ENCODE results near the gene DOK5.

DOK5 gene

GRCh38 chr20:54657268-54657826, 182.0 kb downstream of the DOK5 start:
- H3K4me3 ChIP-seq (ENCODE audit: low read length): no peak overlapping the region
- no peak overlapping the region for H3K9ac ChIP-seq (ENCODE audit: low read depth, low read length)
- no peaks in the 10 kb centered on the region for H3K36me3 ChIP-seq (ENCODE audit: insufficient read depth, low read length)
- no peaks in the 10 kb centered on the region for H3K9me3 ChIP-seq (replicated peaks; ENCODE audit: low read length)
- no peaks in the 10 kb centered on the region for H3K27me3 ChIP-seq (ENCODE audit: control insufficient read depth, insufficient read depth, low read length)
- H3K4me1 ChIP-seq (ENCODE audit: control insufficient read depth, insufficient read depth, low read length): no peaks in the 10 kb centered on the region
- no peak overlapping the region for H3K4me2 ChIP-seq (ENCODE audit: low read length)

DNA sequence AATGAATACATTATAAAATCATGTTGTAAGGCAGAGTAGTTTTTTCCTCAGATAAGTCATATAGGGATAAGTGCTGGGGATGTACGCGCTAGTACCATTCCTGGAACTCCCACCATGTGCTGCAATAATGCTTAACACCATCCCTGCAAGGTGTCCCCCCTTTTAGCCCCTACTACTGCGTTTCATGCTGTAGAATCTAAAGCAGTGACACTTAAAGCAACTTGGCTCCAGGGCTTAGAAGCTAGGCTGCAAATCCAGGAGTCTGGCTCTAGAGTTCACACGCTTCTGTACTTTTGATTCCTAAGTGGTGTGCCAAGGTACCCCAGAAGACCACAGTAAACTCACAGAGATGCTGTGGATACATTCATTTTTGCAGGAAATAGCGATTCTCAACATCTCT, 183.1 kb downstream of the DOK5 start:
- Histone ChIP-seq H3K9ac (ENCODE audit: low read depth, low read length) (no peak overlapping the region), H3K4me3 (ENCODE audit: low read length) (no peak overlapping the region), H3K27me3 (ENCODE audit: control insufficient read depth, insufficient read depth, low read length) (no peaks in the 10 kb centered on the region), H3K4me1 (ENCODE audit: control insufficient read depth, insufficient read depth, low read length) (no peaks in the 10 kb centered on the region), H3K4me2 (ENCODE audit: low read length) (no peak overlapping the region), H3K9me3 (replicated peaks; ENCODE audit: low read length) (no peaks in the 10 kb centered on the region), H3K36me3 (ENCODE audit: insufficient read depth, low read length) (no peaks in the 10 kb centered on the region)

DNA sequence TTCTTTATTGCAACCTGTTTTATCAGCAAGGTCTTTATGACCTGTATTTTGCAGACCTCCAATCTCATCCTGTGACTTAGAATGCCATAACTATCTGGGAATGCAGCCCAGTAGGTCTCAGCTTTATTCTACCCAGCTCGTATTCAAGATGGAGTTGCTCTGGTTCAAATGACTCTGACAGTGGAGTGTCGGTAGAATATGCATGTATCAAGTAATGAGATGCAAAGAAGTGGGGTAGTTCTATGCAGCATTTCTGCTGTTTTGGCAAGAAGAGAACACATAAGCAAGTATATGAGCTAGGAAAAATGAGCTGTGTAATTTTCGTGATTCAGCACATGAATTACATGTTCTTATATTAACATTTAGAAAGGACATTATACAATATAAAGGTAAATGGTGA, 185.9 kb downstream of the DOK5 start:
- H3K4me3 ChIP-seq (ENCODE audit: low read length): no peak overlapping the region
- no peaks in the 10 kb centered on the region for H3K4me1 ChIP-seq (ENCODE audit: control insufficient read depth, insufficient read depth, low read length)
- H3K9ac ChIP-seq (ENCODE audit: low read depth, low read length): no peak overlapping the region
- no peaks in the 10 kb centered on the region for H3K27me3 ChIP-seq (ENCODE audit: control insufficient read depth, insufficient read depth, low read length)
- H3K9me3 ChIP-seq (replicated peaks; ENCODE audit: low read length): no peaks in the 10 kb centered on the region
- no peak overlapping the region for H3K4me2 ChIP-seq (ENCODE audit: low read length)
- no peaks in the 10 kb centered on the region for H3K36me3 ChIP-seq (ENCODE audit: insufficient read depth, low read length)

GRCh38 chr20:54661880-54662465, 186.6 kb downstream of the DOK5 start:
- no peak overlapping the region for H3K4me2 ChIP-seq (ENCODE audit: low read length)
- H3K9me3 ChIP-seq (replicated peaks; ENCODE audit: low read length): no peaks in the 10 kb centered on the region

DNA sequence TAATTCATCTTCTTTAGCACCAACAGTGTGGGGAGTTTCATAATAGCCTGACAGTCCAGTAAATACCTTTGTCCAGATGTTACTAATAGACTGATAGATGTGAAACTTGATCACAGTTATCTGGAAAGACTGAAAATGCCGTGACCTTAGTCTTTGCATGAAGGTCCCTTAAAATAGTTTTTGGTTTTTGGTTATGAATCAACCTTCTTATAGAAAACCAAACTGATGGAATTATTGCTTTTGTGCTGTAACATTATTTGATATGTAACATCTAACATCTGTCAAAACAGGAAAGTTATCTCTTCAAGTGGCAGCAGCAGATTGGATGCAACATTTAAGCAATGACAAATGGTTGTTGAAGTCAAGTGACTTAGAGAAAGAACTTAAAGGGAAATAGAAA, 190.4 kb downstream of the DOK5 start:
- no peak overlapping the region for H3K4me2 ChIP-seq (ENCODE audit: low read length)
- H3K9me3 ChIP-seq (replicated peaks; ENCODE audit: low read length): no peaks in the 10 kb centered on the region
- H3K9ac ChIP-seq (ENCODE audit: low read depth, low read length): no peak overlapping the region
- H3K27me3 ChIP-seq (ENCODE audit: control insufficient read depth, insufficient read depth, low read length): no peaks in the 10 kb centered on the region
- no peaks in the 10 kb centered on the region for H3K36me3 ChIP-seq (ENCODE audit: insufficient read depth, low read length)
- no peaks in the 10 kb centered on the region for H3K4me1 ChIP-seq (ENCODE audit: control insufficient read depth, insufficient read depth, low read length)
- no peak overlapping the region for H3K4me3 ChIP-seq (ENCODE audit: low read length)

More at GRCh38 chr20:54661880-54662465, 186.6 kb downstream of the DOK5 start:
- Histone ChIP-seq H3K4me3 (ENCODE audit: low read length) (no peak overlapping the region), H3K4me1 (ENCODE audit: control insufficient read depth, insufficient read depth, low read length) (no peaks in the 10 kb centered on the region), H3K36me3 (ENCODE audit: insufficient read depth, low read length) (no peaks in the 10 kb centered on the region), H3K9ac (ENCODE audit: low read depth, low read length) (no peak overlapping the region), H3K27me3 (ENCODE audit: control insufficient read depth, insufficient read depth, low read length) (no peaks in the 10 kb centered on the region)

- Histone ChIP-seq H3K4me3 (ENCODE audit: low read length) (no peak overlapping the region), H3K4me2 (ENCODE audit: low read length) (no peak overlapping the region), H3K4me1 (ENCODE audit: control insufficient read depth, insufficient read depth, low read length) (no peaks in the 10 kb centered on the region), H3K27me3 (ENCODE audit: control insufficient read depth, insufficient read depth, low read length) (no peaks in the 10 kb centered on the region), H3K9ac (ENCODE audit: low read depth, low read length) (no peak overlapping the region), H3K9me3 (replicated peaks; ENCODE audit: low read length) (no peaks in the 10 kb centered on the region), H3K36me3 (ENCODE audit: insufficient read depth, low read length) (no peaks in the 10 kb centered on the region)
Measured at GRCh38 chr20:54668271-54669039, 193.1 kb downstream of the DOK5 start.

GRCh38 chr20:54669040-54669363, 193.6 kb downstream of the DOK5 start:
- H3K9ac ChIP-seq (ENCODE audit: low read depth, low read length): no peak overlapping the region
- no peaks in the 10 kb centered on the region for H3K36me3 ChIP-seq (ENCODE audit: insufficient read depth, low read length)
- no peaks in the 10 kb centered on the region for H3K4me1 ChIP-seq (ENCODE audit: control insufficient read depth, insufficient read depth, low read length)
- no peak overlapping the region for H3K4me3 ChIP-seq (ENCODE audit: low read length)
- no peaks in the 10 kb centered on the region for H3K9me3 ChIP-seq (replicated peaks; ENCODE audit: low read length)
- H3K27me3 ChIP-seq (ENCODE audit: control insufficient read depth, insufficient read depth, low read length): no peaks in the 10 kb centered on the region
- no peak overlapping the region for H3K4me2 ChIP-seq (ENCODE audit: low read length)

GRCh38 chr20:54678253-54678652, 202.9 kb downstream of the DOK5 start:
- Histone ChIP-seq H3K4me1 (ENCODE audit: control insufficient read depth, insufficient read depth, low read length) (no peaks in the 10 kb centered on the region), H3K36me3 (ENCODE audit: insufficient read depth, low read length) (no peaks in the 10 kb centered on the region), H3K27me3 (ENCODE audit: control insufficient read depth, insufficient read depth, low read length) (no peaks in the 10 kb centered on the region), H3K4me3 (ENCODE audit: low read length) (no peak overlapping the region), H3K9me3 (replicated peaks; ENCODE audit: low read length) (no peaks in the 10 kb centered on the region), H3K9ac (ENCODE audit: low read depth, low read length) (no peak overlapping the region), H3K4me2 (ENCODE audit: low read length) (no peak overlapping the region)

DNA sequence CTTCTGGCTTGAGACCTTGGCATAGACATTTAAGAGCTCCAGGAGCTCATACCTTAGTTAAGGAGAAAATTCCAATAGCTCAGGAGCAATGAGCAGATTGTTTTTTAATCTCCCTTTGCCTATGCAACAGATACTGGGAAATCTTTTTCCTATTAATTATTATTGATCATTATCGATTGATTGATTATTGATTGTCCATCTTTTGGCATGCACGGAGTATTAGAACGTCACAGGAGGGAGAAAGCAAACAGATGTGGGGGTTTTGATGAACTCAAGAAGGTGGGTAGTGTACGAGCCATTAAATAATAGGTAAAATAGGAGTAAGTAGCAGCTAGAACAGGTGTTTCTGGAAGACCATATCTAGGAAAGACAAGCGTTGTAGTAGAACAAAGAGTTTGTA, 205.0 kb downstream of the DOK5 start:
- no peaks in the 10 kb centered on the region for H3K9me3 ChIP-seq (replicated peaks; ENCODE audit: low read length)
- no peak overlapping the region for H3K4me2 ChIP-seq (ENCODE audit: low read length)
- H3K36me3 ChIP-seq (ENCODE audit: insufficient read depth, low read length): no peaks in the 10 kb centered on the region
- no peak overlapping the region for H3K4me3 ChIP-seq (ENCODE audit: low read length)
- H3K9ac ChIP-seq (ENCODE audit: low read depth, low read length): no peak overlapping the region
- H3K27me3 ChIP-seq (ENCODE audit: control insufficient read depth, insufficient read depth, low read length): no peaks in the 10 kb centered on the region
- H3K4me1 ChIP-seq (ENCODE audit: control insufficient read depth, insufficient read depth, low read length): no peaks in the 10 kb centered on the region

DNA sequence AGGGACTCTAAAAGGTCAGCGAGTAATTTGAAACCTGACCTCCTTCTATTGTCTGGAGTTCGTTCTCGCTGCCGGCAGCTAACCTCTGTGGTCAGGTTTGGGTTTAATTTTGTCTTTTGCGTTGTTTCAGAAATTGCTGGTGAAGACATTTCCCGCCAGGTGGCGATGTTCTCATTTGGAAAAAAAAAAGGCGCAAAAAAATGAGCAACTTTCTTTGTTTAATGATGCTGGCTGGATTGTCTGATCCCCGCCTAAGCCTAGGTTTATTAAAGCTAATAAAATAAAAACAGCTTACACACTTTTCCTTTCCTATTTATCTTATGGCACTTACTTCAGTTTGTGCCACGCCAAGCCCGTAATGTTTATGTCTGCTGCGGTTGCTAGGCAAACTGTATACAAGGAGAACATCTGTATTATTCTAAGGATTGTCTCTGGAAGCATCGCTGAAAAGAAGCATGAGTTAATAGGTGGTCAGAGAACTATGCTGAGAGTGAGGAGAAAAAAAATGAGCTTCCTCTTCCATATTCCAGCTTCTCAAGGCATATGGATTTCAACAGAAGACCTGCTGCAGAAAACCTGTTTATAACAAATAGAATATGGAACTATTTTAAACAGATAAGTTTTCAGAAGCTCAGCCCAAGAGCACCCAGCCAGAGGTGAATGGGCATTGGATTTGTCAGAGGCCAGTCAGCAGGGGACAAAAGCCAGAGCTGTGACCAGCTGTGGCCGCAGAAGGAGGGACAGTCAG, 205.7 kb downstream of the DOK5 start:
- Histone ChIP-seq H3K4me1 (ENCODE audit: control insufficient read depth, insufficient read depth, low read length) (no peaks in the 10 kb centered on the region), H3K4me2 (ENCODE audit: low read length) (no peak overlapping the region), H3K4me3 (ENCODE audit: low read length) (no peak overlapping the region), H3K36me3 (ENCODE audit: insufficient read depth, low read length) (no peaks in the 10 kb centered on the region), H3K9me3 (replicated peaks; ENCODE audit: low read length) (no peaks in the 10 kb centered on the region), H3K27me3 (ENCODE audit: control insufficient read depth, insufficient read depth, low read length) (no peaks in the 10 kb centered on the region), H3K9ac (ENCODE audit: low read depth, low read length) (no peak overlapping the region)

DNA sequence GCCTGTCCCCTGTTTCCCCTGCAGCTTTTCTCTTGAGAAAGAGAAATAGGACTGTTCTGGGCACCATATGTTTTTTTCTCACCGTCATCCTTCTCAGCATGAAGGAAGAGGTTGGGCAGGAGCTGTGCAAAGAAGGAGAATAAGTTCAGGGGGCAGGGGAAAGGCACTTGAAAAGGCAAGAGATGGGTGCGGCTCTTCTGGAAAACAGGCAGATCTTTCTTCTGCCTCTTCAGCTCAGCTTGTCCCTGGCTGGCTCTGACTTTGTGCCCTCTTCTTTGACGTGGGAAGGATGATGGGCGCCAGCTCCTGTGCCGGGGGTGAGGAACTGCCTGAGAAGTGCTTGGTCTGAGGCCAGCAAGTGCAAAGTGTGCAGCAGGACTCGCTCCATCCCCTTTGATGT, 206.5 kb downstream of the DOK5 start:
- Histone ChIP-seq H3K9ac (ENCODE audit: low read depth, low read length) (no peak overlapping the region), H3K4me2 (ENCODE audit: low read length) (no peak overlapping the region), H3K27me3 (ENCODE audit: control insufficient read depth, insufficient read depth, low read length) (no peaks in the 10 kb centered on the region), H3K4me1 (ENCODE audit: control insufficient read depth, insufficient read depth, low read length) (no peaks in the 10 kb centered on the region), H3K4me3 (ENCODE audit: low read length) (no peak overlapping the region), H3K9me3 (replicated peaks; ENCODE audit: low read length) (no peaks in the 10 kb centered on the region), H3K36me3 (ENCODE audit: insufficient read depth, low read length) (no peaks in the 10 kb centered on the region)
